Left forelimb (tissue), 1 donor: Measurements from ENCODE around the gene SQSTM1.
"Not testable (repeated sequence)": the region's sequence is repeated elsewhere in the genome, so short reads cannot be mapped to it uniquely, and the experiment has no call there.

Experiments used
- DNase-seq: peaks from one replicate; pipeline ENCODE4 v3.0.0-alpha.2; 2018; ENCODE audit warnings: low spot score

SQSTM1 gene

GRCh38 chr5:179820483-179821297 lies at the start of gene SQSTM1:
TSS of gene SQSTM1 (plus strand) at chr5:179820905. CDS start at chr5:179820937, 32 bp downstream.
- peak; percentile 90 for DNase-seq

GRCh38 chr5:179771311-179771895 lies 49.3 kb upstream of the SQSTM1 start:
- no peak for DNase-seq

GRCh38 chr5:179772351-179772750 lies 48.4 kb upstream of the SQSTM1 start:
- DNase-seq: no peak

- no peak for DNase-seq
These were observed 47.0 kb upstream of the SQSTM1 start for GRCh38 chr5:179773686-179774040.

- DNase-seq: no peak
These were observed 46.3 kb upstream of the SQSTM1 start for GRCh38 chr5:179774442-179774841.

- no peak for DNase-seq
These were observed 44.2 kb upstream of the SQSTM1 start for GRCh38 chr5:179776411-179776938.

- DNase-seq: no peak
These were observed 43.2 kb upstream of the SQSTM1 start for GRCh38 chr5:179777456-179777855.

- DNase-seq: no peak
These were observed 42.8 kb upstream of the SQSTM1 start for GRCh38 chr5:179777909-179778308.

- DNase-seq: no peak
These were observed 42.1 kb upstream of the SQSTM1 start for GRCh38 chr5:179778591-179778990.

GRCh38 chr5:179779826-179780225 lies 40.9 kb upstream of the SQSTM1 start:
- no peak for DNase-seq

- no peak for DNase-seq
These were observed 40.3 kb upstream of the SQSTM1 start for GRCh38 chr5:179780362-179780761.

- no peak for DNase-seq
These were observed 38.9 kb upstream of the SQSTM1 start for GRCh38 chr5:179781846-179782245.

- DNase-seq: no peak
These were observed 37.6 kb upstream of the SQSTM1 start for GRCh38 chr5:179783128-179783527.

- DNase-seq: no peak
These were observed 33.8 kb upstream of the SQSTM1 start for GRCh38 chr5:179786861-179787260.

- DNase-seq: no peak
These were observed 32.4 kb upstream of the SQSTM1 start for GRCh38 chr5:179788193-179788854.

GRCh38 chr5:179789278-179789677 lies 31.4 kb upstream of the SQSTM1 start:
- not testable (repeated sequence) for DNase-seq

- no peak for DNase-seq
These were observed 28.7 kb upstream of the SQSTM1 start for GRCh38 chr5:179791881-179792611.

GRCh38 chr5:179792612-179793467 lies 27.9 kb upstream of the SQSTM1 start:
- no peak for DNase-seq

- DNase-seq: peak; percentile 80
These were observed 27.1 kb upstream of the SQSTM1 start, which contains the start of gene LTC4S for GRCh38 chr5:179793468-179794139. TSS of gene LTC4S (plus strand) at chr5:179793986. CDS start at chr5:179794081, 95 bp downstream.

- no peak for DNase-seq
These were observed 26.5 kb upstream of the SQSTM1 start for GRCh38 chr5:179794171-179794570.
